K562 (cell line): ENCODE measurements around the gene B3GNT7. TPM values are rescaled to one million over a fixed set of nuclear protein-coding genes. Genes with fewer than 3 reads are reported as not detected.
"Not testable (repeated sequence)": the region's sequence is repeated elsewhere in the genome, so short reads cannot be mapped to it uniquely, and the experiment has no call there.

ENCODE experiments used
- ATAC-seq: fragments of 200-7000 bp; cut with Tn5 transposase; 3 replicates; pipeline ENCODE4 v1.9.1; 2020; ENCODE audit warnings: moderate library complexity
- BruUV-seq: library from RNA; stranded (reverse); fragments of 400-500 nt; replicated peaks from 2 replicates; lab custom pipeline; 2021; lab: Mats Ljungman, UMichigan
- CTCF ChIA-PET: fragments of 300-600 bp; formaldehyde crosslinking; extraction: SDS; loops from one replicate; lab custom pipeline; 2021; ENCODE audit warnings: low intra/inter-chr PET ratio; lab: Yijun Ruan, JAX
- POLR2A ChIA-PET: fragments of 300-600, 350-650 bp; sonication (Branson Sonifier 250); formaldehyde crosslinking; extraction: SDS; loops from one replicate; lab custom pipeline; 2021; ENCODE audit warnings: antibody characterized with exemption, inconsistent platforms; lab: Yijun Ruan, JAX
- DNase-seq, 4 experiments: peaks; one replicate each; pipeline versions ENCODE4 v3.0.0 to v3.0.0-alpha.2; 2011 to 2018; ENCODE audit warnings: low spot score in 3 of 4, mixed read lengths in 3 of 4; ENCODE audit errors: extremely low read depth in 1 of 4
- FAIRE-seq: peaks from 2 replicates; lab custom pipeline; 2011; peaks lifted over from hg19 to GRCh38; lab: Jason Lieb, UNC
- H2AFZ ChIP-seq: 2 replicates; pipeline ENCODE4 v1.6.0; 2011; ENCODE audit warnings: low read depth, low read length, control low read depth, inconsistent platforms
- H3K27ac ChIP-seq: fragments of 200-600 bp; 3 replicates; pipeline ENCODE4 v1.8.0; 2011; ENCODE audit warnings: low read depth, mild to moderate bottlenecking, control low read depth, inconsistent platforms, low read length, moderate library complexity, mixed read lengths; ENCODE audit errors: extremely low read depth
- H3K27me3 ChIP-seq, 2 experiments: fragments of 300-600 bp in 1 of 2; 2 replicates in 1 of 2; 3 replicates in 1 of 2; pipeline versions ENCODE4 v1.6.0 to v1.8.0; 2011; ENCODE audit warnings: inconsistent platforms in 2 of 2, low read length in 2 of 2, mild to moderate bottlenecking in 1 of 2, mixed read lengths in 1 of 2, moderate library complexity in 1 of 2; ENCODE audit not compliant: control insufficient read depth in 2 of 2, insufficient read depth in 2 of 2
- H3K36me3 ChIP-seq: fragments of 300-600 bp; 3 replicates; pipeline ENCODE4 v1.8.0; 2011; ENCODE audit warnings: mild to moderate bottlenecking, low read length, inconsistent platforms; ENCODE audit not compliant: control insufficient read depth, insufficient read depth
- H3K4me1 ChIP-seq, 2 experiments: fragments of 200-600 bp in 1 of 2; replicated peaks in 1 of 2; 2 replicates in 1 of 2; 3 replicates in 1 of 2; pipeline versions ENCODE4 v1.5.1 to v1.8.0; 2011; ENCODE audit warnings: inconsistent platforms in 2 of 2, low read length in 2 of 2, mild to moderate bottlenecking in 1 of 2, mixed read lengths in 1 of 2, moderate library complexity in 1 of 2; ENCODE audit not compliant: control insufficient read depth in 2 of 2, insufficient read depth in 2 of 2
- H3K4me2 ChIP-seq: 2 replicates; pipeline ENCODE4 v1.6.1; 2011; ENCODE audit warnings: low read length, control low read depth, inconsistent platforms, mixed read lengths; ENCODE audit not compliant: insufficient read depth
- H3K4me3 ChIP-seq: fragments of 200-600 bp; sonication (generic), shearing (Covaris generic); 2 replicates; pipeline ENCODE4 v1.5.1; 2016; ENCODE audit warnings: control low read depth, inconsistent platforms
- H3K79me2 ChIP-seq: fragments of 200-600 bp; 3 replicates; pipeline ENCODE4 v1.8.0; 2011; ENCODE audit warnings: low read length, inconsistent platforms; ENCODE audit not compliant: control insufficient read depth, insufficient read depth
- H3K9ac ChIP-seq, 2 experiments: 2 replicates each; pipeline versions ENCODE4 v1.6.0 to v1.6.1; 2011; ENCODE audit warnings: low read depth in 2 of 2, low read length in 2 of 2, control low read depth in 1 of 2, inconsistent platforms in 1 of 2, mild to moderate bottlenecking in 1 of 2, mixed read lengths in 1 of 2; ENCODE audit not compliant: insufficient read depth in 1 of 2
- H3K9me1 ChIP-seq: one replicate; pipeline ENCODE4 v1.6.0; 2011; ENCODE audit warnings: inconsistent platforms, mild to moderate bottlenecking, low read length, moderate library complexity; ENCODE audit not compliant: control insufficient read depth, insufficient read depth
- H3K9me3 ChIP-seq: replicated peaks from 2 replicates; pipeline ENCODE4 v1.5.1; 2011; ENCODE audit warnings: low read depth, low read length, inconsistent platforms; ENCODE audit not compliant: control insufficient read depth, insufficient read depth
- H4K20me1 ChIP-seq: replicated peaks from 2 replicates; pipeline ENCODE4 v1.6.1; 2011; ENCODE audit warnings: low read length, inconsistent platforms, mixed read lengths; ENCODE audit not compliant: control insufficient read depth, insufficient read depth
- ARID1B ChIP-seq: fragments of 450-650 bp; IDR thresholded peaks from 2 replicates; pipeline ENCODE4 v1.6.1; 2016; ENCODE audit warnings: antibody characterized with exemption, mild to moderate bottlenecking, inconsistent platforms
- CBFA2T3 ChIP-seq: fragments of 450-650 bp; IDR thresholded peaks from 2 replicates; pipeline ENCODE4 v1.6.1; 2017
- CBX3 ChIP-seq, 2 experiments: IDR thresholded peaks; 1 replicate in 1 of 2; 2 replicates in 1 of 2; pipeline ENCODE4 v1.6.1; 2012; ENCODE audit warnings: inconsistent platforms in 2 of 2, low read length in 2 of 2, borderline replicate concordance in 1 of 2, control low read depth in 1 of 2
- CBX5 ChIP-seq: IDR thresholded peaks from 2 replicates; pipeline ENCODE4 v1.6.1; 2014; ENCODE audit warnings: low read depth, borderline replicate concordance
- TRIM24 ChIP-seq, 2 experiments: fragments of 450-650 bp; IDR thresholded peaks; 2 replicates each; pipeline ENCODE4 v1.6.1; 2016
- TRIM28 ChIP-seq: fragments of 450-650 bp; IDR thresholded peaks from 2 replicates; pipeline ENCODE4 v1.6.1; 2017
- ZNF57 ChIP-seq: fragments of 450-650 bp; formaldehyde crosslinking; IDR thresholded peaks from 2 replicates; pipeline ENCODE4 v1.4.0; 2020; ENCODE audit warnings: mild to moderate bottlenecking, moderate library complexity
- WGBS: fragments of 100-300 bp; shearing (Covaris generic); methylation state at CpG from one replicate; pipeline ENCODE4 v1.1.6; 2016; ENCODE audit warnings: low coverage, mixed read lengths; ENCODE audit not compliant: insufficient coverage; ENCODE audit errors: missing lambda C conversion rate; 5-methylcytosine and 5-hydroxymethylcytosine counted together
- in situ Hi-C: fragments of 300-500 bp; cut with MboI; formaldehyde crosslinking; loops from 4 replicates; pipeline ENCODE4 v1.15.0; 2018; ENCODE audit warnings: inconsistent platforms, mixed read lengths
- intact Hi-C: fragments of 100-400 bp; cut with micrococcal nuclease; formaldehyde crosslinking; loops from 2 replicates; pipeline ENCODE4 v1.14.2; 2022
- polyA plus RNA-seq, 8 experiments: library from polyadenylated mRNA; depleted of rRNA in 4 of 8; stranded (reverse) in 5 of 8; unstranded in 3 of 8; fragments of >200 nt; fragmentation: Nextera tagmentation in 2 of 8; fragmentation: Illumina TruSeq in 1 of 8; extraction: Ambion mirVana in 2 of 8; extraction: Trizol in 1 of 8; gene quantifications; 2 replicates each; pipeline versions ENCODE4 v1.2.1 to v1.2.3, GENCODE V29; 2011 to 2014; ENCODE audit warnings: inconsistent platforms in 1 of 8, missing spikeins in 1 of 8
- total RNA-seq, 7 experiments: library from RNA; depleted of rRNA in 6 of 7; stranded (reverse); fragments of >200 nt in 6 of 7; fragmentation: Illumina TruSeq in 2 of 7; extraction: Trizol in 2 of 7; gene quantifications; 2 replicates each; pipeline versions ENCODE4 v1.2.1 to v1.2.3, GENCODE V29; 2011 to 2021; ENCODE audit warnings: low replicate concordance in 1 of 7
- TF ChIP-seq, protein P1 (sequence below): fragments of 450-650 bp; formaldehyde crosslinking; IDR thresholded peaks from 2 replicates; pipeline ENCODE4 v1.4.0; 2020; ENCODE audit warnings: mild to moderate bottlenecking
- TF ChIP-seq, protein P2 (sequence below): fragments of 450-650 bp; IDR thresholded peaks from 2 replicates; pipeline ENCODE4 v1.6.1; 2018; ENCODE audit warnings: mild to moderate bottlenecking, low read depth; ENCODE audit not compliant: partially characterized antibody

Gene B3GNT7
- total and polyA plus RNA-seq, 9 of the 15 experiments (the other 6 are each of a cell fraction or from before 2014, with no cell fraction given): 0.20 TPM; not detected in 8

DNA sequence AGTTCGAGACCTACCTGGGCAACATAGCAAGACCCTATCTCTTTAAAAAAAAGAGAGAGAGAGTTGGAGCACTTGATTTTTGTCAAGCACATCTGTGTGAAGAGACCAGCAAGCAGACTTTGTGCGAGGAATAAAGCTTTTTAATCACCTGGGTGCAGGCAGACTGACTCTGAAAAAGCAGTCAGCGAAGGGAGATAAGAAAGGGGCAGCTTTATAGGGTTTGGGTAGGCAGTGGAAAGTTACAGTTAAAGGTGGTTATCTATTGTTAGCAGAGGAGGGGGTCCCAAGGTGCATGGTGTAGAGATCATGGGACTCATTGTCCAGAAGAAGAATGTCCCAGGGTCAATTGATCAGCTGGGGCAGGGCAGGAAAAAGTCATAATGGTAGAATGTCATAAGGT, 34.4 kb downstream of the B3GNT7 start (continued):
- TF ChIP-seq, protein P1, sequence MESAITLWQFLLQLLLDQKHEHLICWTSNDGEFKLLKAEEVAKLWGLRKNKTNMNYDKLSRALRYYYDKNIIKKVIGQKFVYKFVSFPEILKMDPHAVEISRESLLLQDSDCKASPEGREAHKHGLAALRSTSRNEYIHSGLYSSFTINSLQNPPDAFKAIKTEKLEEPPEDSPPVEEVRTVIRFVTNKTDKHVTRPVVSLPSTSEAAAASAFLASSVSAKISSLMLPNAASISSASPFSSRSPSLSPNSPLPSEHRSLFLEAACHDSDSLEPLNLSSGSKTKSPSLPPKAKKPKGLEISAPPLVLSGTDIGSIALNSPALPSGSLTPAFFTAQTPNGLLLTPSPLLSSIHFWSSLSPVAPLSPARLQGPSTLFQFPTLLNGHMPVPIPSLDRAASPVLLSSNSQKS: no peak
- TF ChIP-seq CBFA2T3 (peak; percentile 79), ARID1B (peak; percentile 64)

DNA sequence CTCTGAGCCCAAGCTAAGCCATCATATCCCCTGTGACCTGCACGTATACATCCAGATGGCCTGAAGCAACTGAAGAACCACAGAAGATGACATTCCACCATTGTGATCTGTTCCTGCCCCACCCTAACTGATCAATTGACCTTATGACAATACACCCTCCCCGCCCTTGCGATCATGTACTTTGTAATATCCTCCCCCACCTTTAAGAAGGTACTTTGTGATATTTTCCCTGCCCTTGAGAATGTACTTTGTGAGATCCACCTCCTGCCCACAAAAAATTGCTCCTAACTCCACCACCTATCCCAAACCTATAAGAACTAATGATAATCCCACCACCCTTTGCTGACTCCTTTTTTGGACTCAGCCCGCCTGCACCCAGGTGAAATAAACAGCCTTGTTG, 34.9 kb downstream of the B3GNT7 start:
- H3K9me3 ChIP-seq, in situ Hi-C loops, FAIRE-seq, POLR2A ChIA-PET, H3K79me2 ChIP-seq, H3K4me2 ChIP-seq, H3K4me1 ChIP-seq, CTCF ChIA-PET, H3K9me1 ChIP-seq, intact Hi-C loops, H3K36me3 ChIP-seq, H3K4me3 ChIP-seq, BruUV-seq, H2AFZ ChIP-seq, H3K9ac ChIP-seq, DNase-seq, H4K20me1 ChIP-seq, ATAC-seq, H3K27ac ChIP-seq: not testable (repeated sequence)
- TF ChIP-seq, protein P2, sequence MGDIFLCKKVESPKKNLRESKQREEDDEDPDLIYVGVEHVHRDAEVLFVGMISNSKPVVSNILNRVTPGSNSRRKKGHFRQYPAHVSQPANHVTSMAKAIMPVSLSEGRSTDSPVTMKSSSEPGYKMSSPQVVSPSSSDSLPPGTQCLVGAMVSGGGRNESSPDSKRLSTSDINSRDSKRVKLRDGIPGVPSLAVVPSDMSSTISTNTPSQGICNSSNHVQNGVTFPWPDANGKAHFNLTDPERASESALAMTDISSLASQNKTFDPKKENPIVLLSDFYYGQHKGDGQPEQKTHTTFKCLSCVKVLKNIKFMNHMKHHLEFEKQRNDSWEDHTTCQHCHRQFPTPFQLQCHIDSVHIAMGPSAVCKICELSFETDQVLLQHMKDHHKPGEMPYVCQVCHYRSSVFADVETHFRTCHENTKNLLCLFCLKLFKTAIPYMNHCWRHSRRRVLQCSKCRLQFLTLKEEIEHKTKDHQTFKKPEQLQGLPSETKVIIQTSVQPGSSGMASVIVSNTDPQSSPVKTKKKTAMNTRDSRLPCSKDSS: peak; percentile 58
- TF ChIP-seq TRIM24 (IDR thresholded peaks at IDR 0.05) (peak in 1 of 2 experiments; percentile 72; a peak in 2 of 4 replicates), ZNF57 (CRISPR knock-in tag) (peak; percentile 100), CBX5 (peak; percentile 90), TRIM28 (peak; percentile 95), CBX3 (IDR thresholded peaks at IDR 0.05; ENCODE audit: borderline replicate concordance in 1 of 2, low read length in 2 of 2) (peak in 1 of 2 experiments; percentile 86; a peak in 2 of 3 replicates)
- H3K27me3 ChIP-seq: peaks cover 0 to 15% of the 10 kb centered on the region in 2 experiments; a peak in 2 of 5 replicates
- 3% methylated on average over 3 of the region's 4 CpGs for WGBS
